Fibroblast of skin of right quadriceps (primary cell): ENCODE results near the gene DTNA.
"Not testable (repeated sequence)": the region's sequence is repeated elsewhere in the genome, so short reads cannot be mapped to it uniquely, and the experiment has no call there.

Experiments used
- DNase-seq: peaks from one replicate; pipeline ENCODE4 v3.0.0-alpha.2; 2013

Gene DTNA

GRCh38 chr18:34709750-34710441 lies at the start of gene DTNA:
Gene DTNA (plus strand): TSS chr18:34710298. CDS start chr18:34755977, 45,679 bp downstream.
- peak; percentile 96 for DNase-seq

GRCh38 chr18:34660572-34660971 lies 49.5 kb upstream of the DTNA start:
- no peak for DNase-seq

- peak; percentile 54 for DNase-seq
Observed at GRCh38 chr18:34661464-34662087, 48.5 kb upstream of the DTNA start.

- DNase-seq: no peak
Observed at GRCh38 chr18:34676816-34677574, 33.1 kb upstream of the DTNA start.

- not testable (repeated sequence) for DNase-seq
Observed at GRCh38 chr18:34689750-34690149, 20.3 kb upstream of the DTNA start.

GRCh38 chr18:34691614-34692013 lies 18.5 kb upstream of the DTNA start:
- DNase-seq: no peak

- DNase-seq: no peak
Observed at GRCh38 chr18:34694591-34695165, 15.4 kb upstream of the DTNA start.

- no peak for DNase-seq
Observed at GRCh38 chr18:34695310-34695709, 14.8 kb upstream of the DTNA start.

- DNase-seq: no peak
Observed at GRCh38 chr18:34696671-34697070, 13.4 kb upstream of the DTNA start.

GRCh38 chr18:34697233-34697632 lies 12.9 kb upstream of the DTNA start:
- DNase-seq: peak; percentile 15

- no peak for DNase-seq
Observed at GRCh38 chr18:34697891-34698290, 12.2 kb upstream of the DTNA start.

- no peak for DNase-seq
Observed at GRCh38 chr18:34701911-34702310, 8.2 kb upstream of the DTNA start.

GRCh38 chr18:34702814-34703213 lies 7.3 kb upstream of the DTNA start:
- DNase-seq: no peak

GRCh38 chr18:34704074-34704473 lies 6.0 kb upstream of the DTNA start:
- no peak for DNase-seq

GRCh38 chr18:34704823-34705222 lies 5.3 kb upstream of the DTNA start:
- DNase-seq: no peak

GRCh38 chr18:34707670-34708069 lies 2.4 kb upstream of the DTNA start:
- DNase-seq: peak; percentile 96

GRCh38 chr18:34709104-34709503 lies 994 bp upstream of the DTNA start:
- peak; percentile 84 for DNase-seq

GRCh38 chr18:34710458-34710914 lies 388 bp downstream of the DTNA start:
- peak; percentile 79 for DNase-seq

- DNase-seq: peak; percentile 61
Observed at GRCh38 chr18:34710934-34711333, 836 bp downstream of the DTNA start.

GRCh38 chr18:34716111-34716510 lies 6.0 kb downstream of the DTNA start:
- DNase-seq: not testable (repeated sequence)

GRCh38 chr18:34718610-34719009 lies 8.5 kb downstream of the DTNA start:
- DNase-seq: no peak

GRCh38 chr18:34720220-34720619 lies 10.1 kb downstream of the DTNA start:
- DNase-seq: no peak

- DNase-seq: no peak
Observed at GRCh38 chr18:34723143-34723542, 13.0 kb downstream of the DTNA start.
